Activated CD4-positive, alpha-beta memory T cell treated with anti-CD3 and anti-CD28 coated beads for 36 hours (primary cell): ENCODE results near the gene MED7. TPM values are rescaled to one million over a fixed set of nuclear protein-coding genes. Genes with fewer than 3 reads are reported as not detected.
A peak's percentile ranks its signal among the peaks of the same experiment; 100 is the strongest.

Experiments used
- CTCF ChIA-PET: fragments of 350-600 bp; sonication (Branson Sonifier 250); formaldehyde crosslinking; loops from one replicate; lab custom pipeline; 2021; ENCODE audit warnings: antibody characterized with exemption, inconsistent platforms; lab: Charles Lee
- POLR2A ChIA-PET: fragments of 350-600 bp; sonication (Branson Sonifier 250); formaldehyde crosslinking; loops from one replicate; lab custom pipeline; 2021; ENCODE audit warnings: antibody characterized with exemption; lab: Charles Lee
- DNase-seq: peaks from one replicate; pipeline ENCODE4 v3.0.0-alpha.2; 2020
- H3K27ac Mint-ChIP-seq: one replicate; pipeline ENCODE4 v1.8.0; 2021; ENCODE audit warnings: mixed read lengths
- H3K27me3 Mint-ChIP-seq: one replicate; pipeline ENCODE4 v1.8.0; 2021; ENCODE audit warnings: mixed read lengths
- H3K36me3 Mint-ChIP-seq: one replicate; pipeline ENCODE4 v1.8.0; 2021; ENCODE audit warnings: mixed read lengths
- H3K4me1 Mint-ChIP-seq: one replicate; pipeline ENCODE4 v1.8.0; 2021; ENCODE audit warnings: low read depth, mixed read lengths
- H3K4me3 Mint-ChIP-seq: one replicate; pipeline ENCODE4 v1.8.0; 2021; ENCODE audit warnings: mild to moderate bottlenecking, mixed read lengths
- H3K9me3 Mint-ChIP-seq: one replicate; pipeline ENCODE4 v1.8.0; 2021; ENCODE audit warnings: mixed read lengths
- intact Hi-C: fragments of 100-400 bp; cut with micrococcal nuclease; formaldehyde crosslinking; loops from one replicate; pipeline ENCODE4 v1.15.1; 2023
- total RNA-seq, 2 experiments: library from RNA; stranded (reverse); gene quantifications; one replicate each; pipeline ENCODE4 v1.2.3, GENCODE V29; 2021

MED7 gene
- total RNA-seq, 2 experiments from 2014 or later = 17.2 to 19.2 TPM

- CTCF ChIA-PET = interaction anchor here (1.0 kb wide), 1 partner anchor 25 kb away, joined by 3 read pairs; no protein-coding TSS in a partner anchor
- intact Hi-C loops = loop anchor here (10.0 kb wide), 1 partner anchor 702 kb away; no protein-coding TSS in a partner anchor
- H3K4me1 Mint-ChIP-seq = peaks cover 37% of the 10 kb centered on the region
- DNase-seq = peak; percentile 73
- peak overlapping the region; percentile 63 for H3K4me3 Mint-ChIP-seq
- POLR2A ChIA-PET = no interaction called here
- peaks cover 17% of the 10 kb centered on the region for H3K36me3 Mint-ChIP-seq
- peak overlapping the region; percentile 95 for H3K27ac Mint-ChIP-seq
- H3K27me3 Mint-ChIP-seq = no peaks in the 10 kb centered on the region
- no peaks in the 10 kb centered on the region for H3K9me3 Mint-ChIP-seq
Measured at GRCh38 chr5:157106630-157107461, 35.8 kb downstream of the MED7 start.

GRCh38 chr5:157100140-157100679 lies 42.5 kb downstream of the MED7 start:
- no peaks in the 10 kb centered on the region for H3K27me3 Mint-ChIP-seq
- intact Hi-C loops = loop anchor here (1.0 to 10.0 kb wide), 8 partner anchors 9 to 695 kb away; partner anchors contain the start of genes HAVCR2 and MED7
- ChIA-PET POLR2A (no interaction called here), CTCF (interaction anchor here (1.0 kb wide), 2 partner anchors 32 to 62 kb away, joined by 3 read pairs; no protein-coding TSS in a partner anchor)
- H3K4me3 Mint-ChIP-seq = peak overlapping the region; percentile 27
- no peaks in the 10 kb centered on the region for H3K9me3 Mint-ChIP-seq
- H3K4me1 Mint-ChIP-seq = peaks cover 20% of the 10 kb centered on the region
- H3K36me3 Mint-ChIP-seq = peaks cover 11% of the 10 kb centered on the region
- H3K27ac Mint-ChIP-seq = peak overlapping the region; percentile 96
- peak; percentile 69 for DNase-seq

- no peak for DNase-seq
Measured at GRCh38 chr5:157088342-157088990, 54.2 kb downstream of the MED7 start.

More at GRCh38 chr5:157088342-157088990, 54.2 kb downstream of the MED7 start:
- H3K4me1 Mint-ChIP-seq = no peaks in the 10 kb centered on the region
- CTCF ChIA-PET = no interaction called here
- H3K27me3 Mint-ChIP-seq = no peaks in the 10 kb centered on the region
- no peak overlapping the region for H3K27ac Mint-ChIP-seq
- H3K9me3 Mint-ChIP-seq = no peaks in the 10 kb centered on the region
- H3K4me3 Mint-ChIP-seq = no peak overlapping the region
- H3K36me3 Mint-ChIP-seq = peaks cover 12% of the 10 kb centered on the region
- POLR2A ChIA-PET = no interaction called here
- intact Hi-C loops = no loop called here

Other genes with a start within 250 kb of the MED7 start
- gene TIMD4, start 179.6 kb downstream of the MED7 start, total RNA-seq = 1 to 10 TPM; 1.8 to 3.1 TPM
- gene HAVCR1, start 83.7 kb downstream of the MED7 start, total RNA-seq = under 1 TPM; 0.27 to 0.40 TPM
- gene HAVCR2, start 33.8 kb downstream of the MED7 start, total RNA-seq = 10 to 100 TPM; 23.2 to 24.3 TPM
- 1 to 10 TPM; 1.3 to 1.4 TPM for gene GARIN3, start 23.4 kb upstream of the MED7 start, total RNA-seq
- gene ITK, start 38.0 kb upstream of the MED7 start, total RNA-seq = 100 to 1,000 TPM; 236 to 240 TPM
- gene CYFIP2, start 123.3 kb upstream of the MED7 start, total RNA-seq = 100 to 1,000 TPM; 319 to 321 TPM